ENCODE data around the gene RETSAT.
"Not testable (repeated sequence)": the region's sequence is repeated elsewhere in the genome, so short reads cannot be mapped to it uniquely, and the experiment has no call there.

The RETSAT gene

DNA sequence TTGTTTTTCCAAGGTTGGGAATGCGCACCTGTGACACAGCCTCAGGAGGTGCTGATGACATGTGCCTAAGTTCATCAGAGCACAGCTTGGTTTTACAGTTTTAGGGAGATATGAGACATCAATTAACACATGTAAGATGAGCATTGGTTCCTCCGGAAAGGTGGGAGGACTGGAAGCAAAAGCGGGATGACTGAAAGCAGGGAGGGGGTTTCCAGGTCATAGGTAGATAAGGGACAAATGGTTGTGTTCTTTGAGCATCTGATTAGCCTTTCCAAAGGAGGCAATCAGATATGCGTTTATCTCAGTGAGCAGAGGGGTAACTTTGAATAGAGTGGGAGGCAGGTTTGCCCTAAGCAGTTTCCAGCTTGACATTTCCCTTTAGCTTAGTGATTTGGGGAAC, 29.5 kb upstream of the RETSAT start:
- intact Hi-C loops (cut with DNase I): no loop called here
- DNase-seq: no peak

DNA sequence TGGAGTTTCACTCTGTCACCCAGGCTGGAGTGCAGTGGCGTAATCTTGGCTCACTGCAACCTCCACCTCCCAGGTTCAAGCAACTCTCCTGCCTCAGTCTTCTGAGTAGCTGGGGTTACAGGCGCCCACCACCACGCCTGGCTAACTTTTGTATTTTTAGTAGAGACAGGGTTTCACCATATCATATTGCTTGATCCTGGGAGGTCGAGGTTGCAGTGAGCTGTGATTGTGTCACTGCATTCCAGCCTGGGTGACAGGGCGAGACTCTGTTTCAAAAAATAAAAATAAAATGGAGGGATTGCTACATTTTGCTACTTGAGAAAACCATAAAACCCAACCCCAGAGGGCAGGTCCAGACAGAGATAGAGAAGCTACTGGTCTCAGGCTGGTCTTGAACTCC, 28.8 kb upstream of the RETSAT start:
- intact Hi-C loops (cut with DNase I); DNase-seq: not testable (repeated sequence)

DNA sequence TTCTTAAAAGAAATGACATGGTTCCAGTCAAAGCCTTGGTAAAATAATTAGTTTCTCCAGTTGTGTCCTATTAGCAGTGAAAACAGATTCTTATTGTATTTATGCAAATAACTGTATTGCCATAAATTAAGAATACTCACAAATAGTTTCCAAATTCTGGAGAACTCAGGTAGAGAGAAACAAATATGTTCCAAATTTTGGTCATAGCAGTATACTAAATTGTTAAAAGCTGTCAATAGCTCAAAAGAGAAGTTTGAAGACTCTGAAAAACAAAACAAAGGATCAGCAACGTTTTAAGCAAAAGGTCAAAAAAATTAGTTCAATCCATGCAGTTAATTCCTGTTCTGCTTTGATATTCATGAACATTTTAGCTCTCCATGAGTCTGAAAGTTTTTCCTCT, 25.7 kb upstream of the RETSAT start:
- intact Hi-C loops (cut with DNase I): no loop called here
- DNase-seq: no peak

DNA sequence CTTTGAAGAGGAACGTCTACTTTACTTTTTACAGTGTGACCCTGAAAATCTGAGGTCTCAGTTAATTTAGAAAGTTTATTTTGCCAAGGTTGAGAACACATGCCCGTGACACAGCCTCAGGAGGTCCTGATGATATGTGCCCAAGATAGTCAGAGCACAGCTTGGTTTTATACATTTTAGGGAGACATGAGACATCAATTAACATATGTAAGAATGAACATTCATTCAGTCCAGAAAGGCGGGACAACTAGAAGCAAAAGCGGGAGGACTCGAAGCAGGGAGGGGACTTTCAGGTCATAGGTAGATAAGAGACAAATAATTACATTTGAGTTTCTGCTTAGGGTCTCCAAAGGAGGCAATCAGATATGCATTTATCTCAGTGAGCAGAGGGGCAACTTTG, 23.9 kb upstream of the RETSAT start:
- DNase-seq: no peak
- intact Hi-C loops (cut with DNase I): no loop called here

DNA sequence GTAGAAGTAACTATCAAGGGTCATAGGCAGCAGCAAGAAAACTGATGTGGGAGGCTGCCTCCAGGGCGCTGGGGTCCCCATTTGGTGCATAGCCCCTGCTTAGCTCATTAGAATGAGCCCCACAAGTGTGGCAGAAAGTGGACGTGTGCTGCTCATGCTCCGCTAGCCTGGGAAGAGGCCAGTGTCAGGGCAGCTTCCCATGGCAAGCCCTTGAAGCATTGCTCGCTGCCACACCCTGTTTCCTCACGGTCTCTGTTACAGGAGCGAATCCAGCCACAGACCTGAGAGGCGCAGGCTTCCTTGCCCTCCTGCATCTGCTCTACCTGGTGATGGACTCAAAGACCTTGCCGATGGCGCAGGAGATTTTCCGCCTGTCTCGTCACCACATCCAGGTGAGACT, 22.8 kb upstream of the RETSAT start:
- DNase-seq: peak in 2 of 42 donors; percentile 4 to 25

DNA sequence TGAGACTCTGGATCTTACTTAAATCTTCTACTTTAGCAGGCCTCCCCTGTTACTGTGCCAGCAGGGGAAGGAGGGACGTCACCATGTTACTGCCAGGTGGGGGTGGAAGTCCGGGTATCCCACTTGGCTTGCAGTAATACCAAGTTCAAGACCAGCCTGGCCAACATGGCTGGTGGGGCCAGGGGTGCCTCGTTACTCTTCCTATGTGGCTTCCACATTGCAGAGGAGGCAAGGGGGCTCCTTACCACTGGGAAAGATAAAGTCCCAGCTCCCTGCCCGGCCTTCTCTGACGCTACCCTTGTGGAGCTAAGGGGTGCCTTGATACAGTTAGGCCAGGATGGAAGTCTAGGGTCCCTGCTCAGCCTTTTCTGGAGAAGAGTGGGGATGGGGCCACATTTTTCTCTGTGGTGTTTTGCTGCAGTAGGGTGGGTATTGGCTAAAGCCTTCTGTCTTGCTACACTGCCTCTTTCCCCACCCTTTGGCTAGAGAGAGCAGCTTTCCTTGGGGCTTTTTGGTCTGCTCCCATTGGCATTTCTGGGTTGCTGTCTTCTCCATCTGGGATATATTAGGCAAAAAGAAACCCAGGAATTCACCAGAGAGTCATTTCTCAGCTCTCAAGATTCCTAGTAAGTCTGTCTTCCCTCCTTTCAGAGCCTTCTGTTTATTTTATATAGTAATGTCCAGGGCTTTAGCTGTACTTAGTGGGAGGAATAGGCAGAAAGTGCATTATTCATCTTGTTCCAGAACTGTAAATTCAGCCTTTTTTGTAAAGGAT, 22.1 kb upstream of the RETSAT start:
- DNase-seq: peak in 1 of 42 donors; percentile 34
- intact Hi-C loops (cut with DNase I): no loop called here

More for the DNA sequence above, 22.8 kb upstream of the RETSAT start:
- intact Hi-C loops (cut with DNase I): no loop called here

DNA sequence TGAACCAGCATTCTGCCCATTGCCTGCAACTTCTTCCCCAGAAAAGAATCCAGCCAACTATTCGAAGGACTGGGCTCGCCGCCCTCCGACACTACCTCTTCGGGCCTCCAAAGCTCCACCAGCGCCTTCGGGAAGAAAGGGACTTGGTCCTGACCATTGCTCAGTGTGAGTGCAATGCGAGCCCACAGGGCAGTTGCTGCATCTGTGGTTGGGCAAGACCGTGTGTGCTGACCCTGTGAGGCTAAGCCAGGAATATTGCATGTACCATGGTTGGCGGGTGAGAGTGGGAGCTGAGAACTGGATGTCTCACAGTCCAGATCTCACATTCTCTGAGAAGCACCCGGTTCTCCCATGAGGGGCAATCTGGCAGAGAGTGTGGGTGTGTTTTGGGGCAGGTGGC, 16.7 kb upstream of the RETSAT start:
- intact Hi-C loops (cut with DNase I): no loop called here
- DNase-seq: peak in 1 of 42 donors; percentile 7

DNA sequence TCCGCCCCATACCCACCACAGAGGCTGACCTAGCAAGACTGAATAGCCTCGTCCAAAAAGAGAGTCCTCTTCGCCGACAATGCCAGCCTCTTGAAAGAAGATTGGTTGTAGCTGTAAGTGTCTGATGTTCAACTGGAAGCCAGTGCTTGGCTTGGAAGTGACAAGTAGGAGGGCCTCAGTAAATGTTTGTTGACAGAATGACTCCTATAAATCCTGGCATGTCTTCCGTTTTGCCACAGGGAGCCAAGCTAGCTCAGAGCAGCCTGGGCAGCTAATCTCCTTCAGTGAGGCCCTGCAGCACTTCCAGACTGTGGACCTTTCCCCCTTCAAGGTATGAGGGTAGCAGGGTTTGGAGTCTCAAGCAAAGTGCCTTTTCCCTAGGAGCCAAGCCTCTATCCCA, 15.2 kb upstream of the RETSAT start:
- intact Hi-C loops (cut with DNase I): no loop called here
- no peak for DNase-seq

DNA sequence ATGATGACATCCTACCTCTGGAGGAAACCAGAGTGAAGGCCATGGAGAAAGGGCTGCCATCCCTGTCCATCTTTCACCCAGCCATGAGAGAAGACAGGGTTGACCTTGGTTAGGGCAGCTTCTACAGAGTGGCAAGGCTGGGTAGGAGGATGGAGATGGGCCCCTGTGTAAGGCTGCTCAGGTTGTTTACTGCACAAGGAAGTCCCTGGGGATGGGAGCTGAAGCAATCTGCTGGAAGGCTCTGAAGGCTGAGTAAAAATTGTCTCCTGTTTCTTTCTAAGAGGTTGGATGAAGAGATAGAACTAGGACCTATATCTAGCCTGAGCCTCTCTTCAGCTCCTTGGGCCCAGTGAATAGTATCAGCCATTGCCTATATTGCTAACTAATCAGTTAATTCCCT, 14.6 kb upstream of the RETSAT start:
- intact Hi-C loops (cut with DNase I): no loop called here
- DNase-seq: no peak

DNA sequence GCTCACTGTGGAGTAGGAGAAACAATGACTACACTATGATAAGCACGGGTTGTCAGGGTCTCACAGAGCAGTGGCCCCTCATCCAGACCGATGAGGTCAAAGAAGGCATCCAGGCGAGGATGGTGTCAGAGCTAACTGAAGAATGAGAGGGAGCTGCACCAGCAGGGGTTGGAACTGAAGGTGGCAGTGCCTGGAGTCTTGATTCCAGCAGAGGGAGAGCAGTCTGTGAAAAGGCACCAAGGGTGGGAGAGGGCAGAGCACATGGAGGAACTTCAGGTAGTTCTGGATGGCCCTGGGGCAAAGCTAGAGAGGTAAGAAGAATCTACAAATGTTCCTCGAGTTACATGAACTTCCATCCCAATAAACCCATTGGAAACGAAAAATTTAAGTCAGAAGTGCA, 12.9 kb upstream of the RETSAT start:
- intact Hi-C loops (cut with DNase I): no loop called here

DNA sequence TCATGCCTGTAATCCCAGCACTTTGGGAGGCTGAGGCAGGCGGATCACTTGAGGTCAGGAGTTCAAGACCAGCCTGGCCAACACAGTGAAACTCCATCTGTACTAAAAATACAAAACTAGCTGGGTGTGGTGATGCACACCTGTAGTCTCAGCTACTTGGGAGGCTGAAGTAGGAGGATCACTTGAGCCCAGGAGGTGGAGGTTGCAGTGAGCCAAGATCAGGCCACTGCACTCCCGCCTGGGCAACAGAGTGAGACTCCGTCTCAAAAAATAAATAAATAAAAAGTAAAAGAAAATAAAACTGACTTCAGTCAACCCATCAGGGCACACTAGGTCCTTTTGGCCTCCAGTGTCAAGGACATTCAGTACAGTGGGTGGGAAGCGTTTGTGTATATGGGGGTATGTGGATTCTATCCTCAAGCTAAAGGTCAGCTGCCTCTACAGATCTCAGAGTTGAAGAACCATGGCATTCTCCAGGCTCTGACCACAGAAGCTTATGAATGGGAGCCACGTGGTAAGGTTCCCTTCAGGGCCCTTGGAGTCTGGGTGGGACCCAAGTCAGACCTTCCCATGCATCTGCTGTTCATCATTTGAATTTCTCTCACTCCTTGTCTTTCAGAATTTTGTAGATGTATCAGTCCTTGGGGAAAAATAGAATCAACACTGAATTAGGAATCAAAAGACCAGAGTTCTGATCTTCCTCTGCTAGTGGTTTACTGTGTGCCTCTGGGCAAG, 8.5 kb upstream of the RETSAT start:
- intact Hi-C loops (cut with DNase I): not testable (repeated sequence)
- peak in 1 of 42 donors; percentile 0 for DNase-seq

More for the DNA sequence above, 12.9 kb upstream of the RETSAT start:
- no peak for DNase-seq

DNA sequence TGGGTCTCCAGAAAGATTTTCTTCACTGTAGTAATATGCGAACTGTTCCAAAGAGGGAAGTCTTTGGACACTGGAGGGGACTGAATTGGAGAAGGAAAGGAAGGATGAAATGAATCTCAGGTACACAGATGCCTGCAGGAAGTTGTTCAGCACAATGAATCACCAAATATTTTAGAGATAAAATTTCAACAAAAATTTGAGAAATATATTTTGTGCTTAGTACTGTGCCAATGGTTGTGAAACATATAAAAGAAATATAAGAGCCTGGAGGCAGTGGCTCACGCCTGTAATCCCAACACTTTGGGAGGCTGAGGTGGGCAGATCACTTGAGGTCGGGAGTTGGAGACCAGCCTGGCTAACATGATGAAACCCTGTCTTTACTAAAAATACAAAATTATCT, 3.4 kb upstream of the RETSAT start:
- no peak for DNase-seq
- intact Hi-C loops (cut with DNase I): no loop called here

DNA sequence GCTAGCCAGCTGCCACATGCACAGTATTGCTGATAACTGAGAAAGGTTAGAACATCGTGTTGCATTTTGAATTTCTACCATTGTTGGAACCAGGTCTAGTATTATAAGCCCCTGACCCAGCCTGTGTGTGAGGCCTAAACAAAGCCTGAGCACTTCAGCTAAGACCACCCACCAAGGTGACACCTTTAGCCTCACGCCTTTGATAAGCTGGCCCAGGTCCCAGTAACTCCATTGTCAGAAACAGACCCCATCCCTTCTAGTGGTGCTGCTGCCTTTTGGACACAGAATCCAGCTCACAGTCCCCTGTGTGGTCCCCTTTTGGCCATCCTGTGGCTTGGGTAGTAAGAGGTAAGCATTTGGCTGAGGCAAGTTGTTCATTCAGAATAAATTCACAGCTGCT, 1.9 kb upstream of the RETSAT start:
- DNase-seq: peak in 1 of 42 donors; percentile 0
- intact Hi-C loops (cut with DNase I): no loop called here

DNA sequence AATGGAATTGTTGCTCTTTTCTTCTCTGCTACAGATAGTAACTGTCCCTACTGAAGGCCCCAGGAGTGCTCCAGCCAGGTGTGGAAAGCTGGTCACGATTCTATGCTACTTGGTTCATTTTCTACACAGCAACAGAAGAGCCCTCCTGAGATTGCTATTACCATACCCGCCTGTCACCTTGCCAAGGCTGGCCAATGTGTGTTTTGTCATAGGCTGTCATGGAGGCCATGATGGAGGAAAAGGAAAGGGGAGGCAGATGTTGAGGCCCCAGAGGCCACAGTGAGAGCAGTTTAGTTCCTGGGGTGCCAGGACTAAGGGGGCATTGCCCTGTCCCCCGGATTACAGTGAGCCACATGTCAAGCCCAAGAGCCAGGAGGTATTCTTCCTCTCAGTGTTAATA, 1.2 kb upstream of the RETSAT start:
- intact Hi-C loops (cut with DNase I): loop anchor here (2.0 kb wide), 1 partner anchor 63 kb away; the partner anchor contains the start of gene SH2D6
- peak in 1 of 42 donors; percentile 13 for DNase-seq

DNA sequence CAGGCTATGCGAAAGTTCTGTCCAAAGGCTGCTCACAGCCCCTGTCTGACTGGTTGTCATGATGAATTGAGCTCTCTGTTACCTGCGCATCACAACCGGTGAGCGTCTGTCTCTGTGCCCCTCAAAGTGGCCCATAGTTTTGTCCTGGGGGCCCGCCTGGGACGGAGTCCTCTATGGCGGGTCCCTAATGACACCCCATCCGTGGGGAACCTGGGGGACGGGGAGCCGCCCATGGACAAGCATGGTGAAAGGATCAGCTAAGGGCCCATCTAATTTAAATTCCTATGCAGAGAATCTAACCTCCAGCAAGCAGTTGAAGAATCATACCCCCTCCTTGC, 714 bp upstream of the RETSAT start:
- DNase-seq: peak in 1 of 42 donors; percentile 21
- intact Hi-C loops (cut with DNase I): loop anchor here (2.0 kb wide), 1 partner anchor 64 kb away; the partner anchor contains the start of gene SH2D6

DNA sequence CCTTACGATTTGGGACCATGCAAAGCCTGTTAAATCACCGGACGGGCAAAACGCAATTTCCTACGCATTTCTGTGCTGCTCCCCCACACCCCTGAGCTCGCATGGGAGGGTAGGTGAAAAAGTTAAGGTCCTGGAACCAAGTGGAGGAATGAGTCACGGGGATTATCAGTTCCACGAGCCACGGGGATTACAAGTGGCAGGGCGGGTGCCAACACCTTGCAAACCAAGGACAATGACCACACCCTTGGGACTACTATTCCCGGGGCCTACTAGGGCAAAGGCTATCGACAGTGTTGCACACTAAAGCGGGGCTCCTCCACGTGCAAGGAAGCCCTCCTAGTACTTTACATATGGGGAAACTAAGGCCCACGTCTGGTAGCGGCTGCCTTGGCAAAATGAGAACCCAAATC, 447 bp downstream of the RETSAT start:
- DNase-seq: peak in 17 of 42 donors; percentile 4 to 43 (median 15)
- intact Hi-C loops (cut with DNase I): loop anchor here (1.0 to 2.0 kb wide), 2 partner anchors 26 to 65 kb away; partner anchors contain the start of gene SH2D6

DNA sequence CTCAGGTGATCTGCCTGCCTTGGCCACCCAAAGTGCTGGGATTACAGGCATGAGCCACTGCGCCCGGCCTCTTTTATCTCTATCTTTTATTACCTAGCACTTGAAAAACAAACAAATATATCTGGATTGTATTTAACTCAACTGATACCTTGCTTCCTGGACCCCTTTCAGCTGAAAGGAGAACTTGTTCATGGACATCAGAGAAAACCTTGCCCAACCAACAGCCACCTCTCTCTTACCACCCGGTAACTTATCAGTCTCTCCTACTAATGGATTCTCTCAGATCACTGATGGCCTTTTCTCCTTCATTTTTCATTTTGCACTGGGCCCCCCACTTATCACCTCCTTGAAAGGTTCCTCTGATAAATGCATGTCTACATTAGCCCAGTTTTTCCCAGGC, 6.7 kb downstream of the RETSAT start:
- DNase-seq: no peak
- intact Hi-C loops (cut with DNase I): no loop called here

DNA sequence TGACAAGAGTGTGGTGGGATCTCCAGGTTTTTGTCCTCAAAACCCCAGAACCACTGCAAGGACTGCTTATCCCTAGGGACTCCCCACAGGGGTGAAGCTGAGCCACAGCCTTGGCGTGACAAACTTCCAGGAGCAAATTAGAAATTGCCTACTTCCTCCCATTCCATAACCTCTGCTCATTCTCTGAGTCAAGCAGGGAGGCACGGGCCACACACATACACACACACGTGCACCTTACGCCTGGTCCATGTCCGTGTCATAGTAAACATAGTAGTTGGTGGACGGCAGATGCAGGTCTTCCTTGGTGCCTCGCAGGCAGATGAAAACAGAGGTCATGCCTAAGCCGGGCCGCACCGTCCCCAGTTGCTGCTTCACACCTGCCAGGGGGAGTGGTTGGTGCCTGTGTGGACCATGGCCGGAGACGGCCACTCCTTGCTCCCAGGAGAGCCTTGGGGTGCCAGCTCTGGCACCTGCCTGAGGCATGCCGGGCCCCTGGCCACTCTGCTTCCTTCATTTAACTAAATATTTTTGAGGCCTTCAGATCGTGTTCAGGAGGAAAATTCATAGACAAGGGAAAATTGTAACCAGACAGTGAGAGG, 9.9 kb downstream of the RETSAT start:
- intact Hi-C loops (cut with DNase I): no loop called here
- DNase-seq: no peak

DNA sequence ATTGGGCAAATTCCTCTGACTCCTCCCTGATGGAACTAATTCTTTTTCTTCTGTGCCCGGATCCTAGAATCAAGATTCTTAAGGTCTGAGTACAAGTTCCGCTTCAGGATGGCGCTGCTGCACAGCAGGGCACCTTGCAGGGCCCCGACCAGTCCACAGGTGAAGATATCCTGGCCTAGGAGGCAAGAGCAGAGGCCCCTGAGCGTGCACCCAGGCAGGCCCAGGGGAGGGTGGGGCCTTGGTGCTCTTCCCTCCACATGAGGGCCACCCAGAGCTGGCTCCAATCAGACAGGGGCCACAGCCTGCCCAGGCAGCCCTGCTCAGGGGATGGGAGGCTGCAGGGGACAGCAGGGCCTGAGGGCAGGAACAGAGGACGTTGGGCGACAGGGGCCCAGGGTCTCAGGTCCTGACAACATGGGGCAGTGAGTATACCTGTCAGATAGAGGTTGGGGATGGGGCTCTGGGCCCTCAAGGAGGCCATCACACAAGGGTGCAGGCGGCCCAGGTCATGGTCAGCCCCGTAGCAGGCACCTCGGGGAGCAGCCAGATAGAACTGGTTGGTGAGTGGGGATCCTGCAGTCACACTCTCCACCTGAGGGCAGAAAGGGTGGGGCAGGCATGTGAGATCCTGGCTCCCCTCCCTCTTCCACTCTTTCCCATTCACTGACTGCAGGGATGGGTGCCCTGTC, 11.0 kb downstream of the RETSAT start:
- DNase-seq; intact Hi-C loops (cut with DNase I): not testable (repeated sequence)

DNA sequence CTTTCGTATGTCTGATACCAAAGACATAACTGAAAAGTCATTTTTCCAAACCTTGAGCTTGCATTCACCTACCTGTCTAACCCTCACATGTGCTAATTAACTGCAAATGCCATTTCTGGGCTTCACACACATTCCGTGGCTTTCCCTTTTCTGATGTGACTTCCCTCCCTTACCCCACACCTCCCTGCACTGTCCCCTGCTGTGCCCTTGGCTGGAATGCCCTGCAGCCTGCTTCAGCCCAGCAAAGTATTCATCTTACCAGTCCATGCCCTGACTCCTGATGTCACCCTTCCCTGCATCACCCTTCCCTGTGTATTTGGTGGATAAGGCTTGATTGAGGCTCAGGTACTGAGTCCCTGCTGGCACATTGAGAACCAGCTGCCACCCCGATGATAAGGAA, 12.2 kb downstream of the RETSAT start:
- intact Hi-C loops (cut with DNase I): no loop called here
- DNase-seq: no peak
